Measurements from ENCODE around the gene PHACTR3.

The PHACTR3 gene

GRCh38 chr20:59807909-59808728 lies 203.8 kb downstream of the PHACTR3 start:
- DNase-seq, result no peak

GRCh38 chr20:59808729-59809381 lies 204.5 kb downstream of the PHACTR3 start:
- no peak for DNase-seq

- no peak for DNase-seq
Measured at GRCh38 chr20:59809630-59810448, 205.5 kb downstream of the PHACTR3 start.

- peak; percentile 25 for DNase-seq
Measured at GRCh38 chr20:59810449-59811187, 206.3 kb downstream of the PHACTR3 start.

GRCh38 chr20:59811681-59812171 lies 207.4 kb downstream of the PHACTR3 start:
- DNase-seq, result no peak

GRCh38 chr20:59812286-59813125 lies 208.2 kb downstream of the PHACTR3 start:
- no peak for DNase-seq

- DNase-seq, result no peak
Measured at GRCh38 chr20:59813126-59813947, 209.0 kb downstream of the PHACTR3 start.

GRCh38 chr20:59813948-59814839 lies 209.9 kb downstream of the PHACTR3 start:
- DNase-seq, result no peak

- DNase-seq, result no peak
Measured at GRCh38 chr20:59814840-59815340, 210.6 kb downstream of the PHACTR3 start.

GRCh38 chr20:59816146-59816738 lies 211.9 kb downstream of the PHACTR3 start:
- no peak for DNase-seq

- no peak for DNase-seq
Measured at GRCh38 chr20:59817406-59817805, 213.1 kb downstream of the PHACTR3 start.

- DNase-seq, result no peak
Measured at GRCh38 chr20:59817846-59818615, 213.7 kb downstream of the PHACTR3 start.

GRCh38 chr20:59818911-59819310 lies 214.6 kb downstream of the PHACTR3 start:
- DNase-seq, result no peak

GRCh38 chr20:59819496-59820203 lies 215.3 kb downstream of the PHACTR3 start:
- peak; percentile 25 for DNase-seq

GRCh38 chr20:59820204-59821041 lies 216.1 kb downstream of the PHACTR3 start:
- peak; percentile 99 for DNase-seq

- peak; percentile 45 for DNase-seq
Measured at GRCh38 chr20:59821201-59821600, 216.9 kb downstream of the PHACTR3 start.
